GM19467 (cell line): Measurements from ENCODE around the gene GTF3C6.
A peak's percentile ranks its signal among the peaks of the same experiment; 100 is the strongest.
"Not testable (repeated sequence)": the region's sequence is repeated elsewhere in the genome, so short reads cannot be mapped to it uniquely, and the experiment has no call there.

Source experiments
- ATAC-seq: cut with Tn5 transposase; IDR thresholded peaks from one replicate; pipeline ENCODE4 v1.9.1; 2021; ENCODE audit warnings: mild to moderate bottlenecking, moderate library complexity; ENCODE audit not compliant: unreplicated experiment

Gene GTF3C6

GRCh38 chr6:110958329-110959192, at the start of gene GTF3C6:
GTF3C6 (plus strand) TSS chr6:110958706; CDS start chr6:110958770, 64 bp downstream.
- peak; percentile 96 for ATAC-seq

GRCh38 chr6:110930781-110931180, 27.7 kb upstream of the GTF3C6 start:
- no peak for ATAC-seq

GRCh38 chr6:110933912-110934311, 24.6 kb upstream of the GTF3C6 start:
- no peak for ATAC-seq

- ATAC-seq, result no peak
Measured at GRCh38 chr6:110934381-110934898, 24.1 kb upstream of the GTF3C6 start.

GRCh38 chr6:110935171-110935570, 23.3 kb upstream of the GTF3C6 start:
- no peak for ATAC-seq

- ATAC-seq, result no peak
Measured at GRCh38 chr6:110938171-110938570, 20.3 kb upstream of the GTF3C6 start.

GRCh38 chr6:110939429-110940200, 18.9 kb upstream of the GTF3C6 start:
- no peak for ATAC-seq

- peak; percentile 98 for ATAC-seq
Measured at GRCh38 chr6:110944681-110945151, 13.8 kb upstream of the GTF3C6 start.

GRCh38 chr6:110946498-110946897, 12.0 kb upstream of the GTF3C6 start:
- ATAC-seq, result no peak

- ATAC-seq, result no peak
Measured at GRCh38 chr6:110949679-110950285, 8.7 kb upstream of the GTF3C6 start.

GRCh38 chr6:110950440-110950839, 8.1 kb upstream of the GTF3C6 start:
- ATAC-seq, result no peak

GRCh38 chr6:110951008-110951407, 7.5 kb upstream of the GTF3C6 start:
- ATAC-seq, result no peak

- no peak for ATAC-seq
Measured at GRCh38 chr6:110951986-110952794, 6.3 kb upstream of the GTF3C6 start.

GRCh38 chr6:110953633-110954303, 4.7 kb upstream of the GTF3C6 start:
- ATAC-seq, result no peak

GRCh38 chr6:110960014-110960390, 1.5 kb downstream of the GTF3C6 start:
- ATAC-seq, result no peak

GRCh38 chr6:110962636-110963035, 4.1 kb downstream of the GTF3C6 start:
- ATAC-seq, result not testable (repeated sequence)

GRCh38 chr6:110965629-110966229, 7.2 kb downstream of the GTF3C6 start:
- no peak for ATAC-seq

GRCh38 chr6:110968661-110969060, 10.2 kb downstream of the GTF3C6 start:
- not testable (repeated sequence) for ATAC-seq

- ATAC-seq, result no peak
Measured at GRCh38 chr6:110971468-110971867, 13.0 kb downstream of the GTF3C6 start.
